Ovary (tissue), 3 donors: ENCODE measurements around the gene SMDT1.
"Not testable (repeated sequence)": the region's sequence is repeated elsewhere in the genome, so short reads cannot be mapped to it uniquely, and the experiment has no call there.

Source experiments
- CTCF ChIP-seq, 3 donors: fragments of 450-650 bp in 2 of 3; fragments of 200-600 bp in 1 of 3; IDR thresholded peaks; one replicate each; pipeline versions ENCODE4 v1.5.1 to v1.8.0; 2016 to 2022; ENCODE audit warnings: antibody characterized with exemption in 3 of 3, mild to moderate bottlenecking in 1 of 3
- POLR2A ChIP-seq: fragments of 450-650 bp; IDR thresholded peaks from one replicate; pipeline ENCODE4 v1.6.1; 2017; ENCODE audit warnings: antibody characterized with exemption, mild to moderate bottlenecking, moderate library complexity
- donor health status: DM: no; HTN: no; CAD: no.

GRCh38 chr22:42128776-42129694 is 49.5 kb downstream of the SMDT1 start:
- TF ChIP-seq CTCF (IDR thresholded peaks at IDR 0.05); POLR2A: not testable (repeated sequence)
